H9 (cell line): ENCODE data around the gene ABI3. TPM values are rescaled to one million over a fixed set of nuclear protein-coding genes. Genes with fewer than 3 reads are reported as not detected.
A peak's percentile ranks its signal among the peaks of the same experiment; 100 is the strongest.

Experiments used
- DNase-seq: peaks from one replicate; pipeline ENCODE4 v3.0.0-alpha.2; 2017
- H2AFZ ChIP-seq: one replicate; pipeline ENCODE4 v1.6.1; 2013; ENCODE audit warnings: mild to moderate bottlenecking, low read length, control low read depth, moderate library complexity
- H2AK5ac ChIP-seq: 2 replicates; pipeline ENCODE4 v1.6.1; 2013; ENCODE audit warnings: low read length, control low read depth, mixed read lengths; ENCODE audit not compliant: insufficient read length
- H2BK120ac ChIP-seq: one replicate; pipeline ENCODE4 v1.6.1; 2013; ENCODE audit warnings: low read depth, mild to moderate bottlenecking, low read length, control low read depth, inconsistent platforms; ENCODE audit not compliant: poor library complexity, severe bottlenecking
- H2BK12ac ChIP-seq: 2 replicates; pipeline ENCODE4 v1.6.1; 2013; ENCODE audit warnings: low read length, control low read depth, mixed read lengths, low read depth; ENCODE audit not compliant: insufficient read length
- H2BK15ac ChIP-seq: 2 replicates; pipeline ENCODE4 v1.6.1; 2013; ENCODE audit warnings: low read depth, low read length, control low read depth
- H2BK20ac ChIP-seq: one replicate; pipeline ENCODE4 v1.6.1; 2013; ENCODE audit warnings: low read depth, mild to moderate bottlenecking, low read length, control low read depth, inconsistent platforms; ENCODE audit not compliant: poor library complexity, severe bottlenecking
- H2BK5ac ChIP-seq: 2 replicates; pipeline ENCODE4 v1.6.1; 2013; ENCODE audit warnings: low read length, control low read depth, mixed read lengths; ENCODE audit not compliant: insufficient read length
- H3K14ac ChIP-seq: 2 replicates; pipeline ENCODE4 v1.6.1; 2013; ENCODE audit warnings: low read length, control low read depth; ENCODE audit not compliant: insufficient read depth
- H3K18ac ChIP-seq: 2 replicates; pipeline ENCODE4 v1.6.1; 2013; ENCODE audit warnings: low read depth, mild to moderate bottlenecking, mixed read lengths, low read length, control low read depth; ENCODE audit not compliant: insufficient read length
- H3K23ac ChIP-seq: 2 replicates; pipeline ENCODE4 v1.6.1; 2013; ENCODE audit warnings: low read length, control low read depth, mixed read lengths, low read depth; ENCODE audit not compliant: insufficient read length
- H3K23me2 ChIP-seq: 2 replicates; pipeline ENCODE4 v1.6.1; 2013; ENCODE audit warnings: low read depth, mild to moderate bottlenecking, mixed read lengths, low read length, control low read depth; ENCODE audit not compliant: insufficient read length, poor library complexity, severe bottlenecking
- H3K27ac ChIP-seq: 2 replicates; pipeline ENCODE4 v1.5.1; 2013; ENCODE audit warnings: low read length, control low read depth, mixed read lengths, low read depth; ENCODE audit not compliant: insufficient read length
- H3K27me3 ChIP-seq: 2 replicates; pipeline ENCODE4 v1.6.1; 2013; ENCODE audit warnings: low read length, control low read depth, inconsistent platforms; ENCODE audit not compliant: insufficient read depth
- H3K4ac ChIP-seq: 2 replicates; pipeline ENCODE4 v1.6.1; 2013; ENCODE audit warnings: low read depth, mild to moderate bottlenecking, control low read depth, inconsistent platforms, low read length, moderate library complexity
- H3K4me1 ChIP-seq: 2 replicates; pipeline ENCODE4 v1.6.1; 2013; ENCODE audit warnings: low read length, control low read depth, inconsistent platforms; ENCODE audit not compliant: insufficient read depth
- H3K4me2 ChIP-seq: 2 replicates; pipeline ENCODE4 v1.6.1; 2013; ENCODE audit warnings: low read length, control low read depth, mixed read lengths; ENCODE audit not compliant: insufficient read length, insufficient read depth
- H3K56ac ChIP-seq: 2 replicates; pipeline ENCODE4 v1.6.1; 2013; ENCODE audit warnings: low read depth, mild to moderate bottlenecking, mixed read lengths, low read length, control low read depth; ENCODE audit not compliant: insufficient read length
- H3K79me1 ChIP-seq: 2 replicates; pipeline ENCODE4 v1.6.1; 2013; ENCODE audit warnings: low read depth, mild to moderate bottlenecking, moderate library complexity, low read length, control low read depth, inconsistent platforms; ENCODE audit not compliant: insufficient read depth, poor library complexity, severe bottlenecking
- H3K79me2 ChIP-seq: 2 replicates; pipeline ENCODE4 v1.6.1; 2013; ENCODE audit warnings: low read length, control low read depth, inconsistent platforms; ENCODE audit not compliant: insufficient read depth
- H3K9ac ChIP-seq: 2 replicates; pipeline ENCODE4 v1.6.1; 2013; ENCODE audit warnings: low read length, control low read depth, mixed read lengths; ENCODE audit not compliant: insufficient read length; ENCODE audit errors: extremely low read depth
- H3K9me3 ChIP-seq: one replicate; pipeline ENCODE4 v1.6.1; 2013; ENCODE audit warnings: low read depth, low read length, inconsistent platforms; ENCODE audit not compliant: control insufficient read depth
- H3T11ph ChIP-seq: one replicate; pipeline ENCODE4 v1.6.1; 2013; ENCODE audit warnings: mild to moderate bottlenecking, low read length, control low read depth, inconsistent platforms
- H4K20me1 ChIP-seq: one replicate; pipeline ENCODE4 v1.6.1; 2013; ENCODE audit not compliant: control insufficient read depth, insufficient read length, insufficient read depth
- H4K5ac ChIP-seq: 2 replicates; pipeline ENCODE4 v1.6.1; 2013; ENCODE audit warnings: low read depth, mild to moderate bottlenecking, mixed read lengths, low read length, control low read depth; ENCODE audit not compliant: insufficient read length
- H4K8ac ChIP-seq: replicated peaks from 2 replicates; pipeline ENCODE4 v1.6.1; 2013; ENCODE audit warnings: low read length, control low read depth, mixed read lengths, low read depth; ENCODE audit not compliant: insufficient read length
- H4K91ac ChIP-seq: 2 replicates; pipeline ENCODE4 v1.6.1; 2013; ENCODE audit warnings: low read depth, mild to moderate bottlenecking, moderate library complexity, mixed read lengths, low read length, control low read depth; ENCODE audit not compliant: insufficient read length
- H3K27ac Mint-ChIP-seq, 3 experiments: 2 replicates in 2 of 3; 3 replicates in 1 of 3; pipeline ENCODE4 v1.8.0; 2020 to 2021; ENCODE audit warnings: mixed read lengths in 3 of 3, mild to moderate bottlenecking in 1 of 3, moderate library complexity in 1 of 3
- H3K27me3 Mint-ChIP-seq: 2 replicates; pipeline ENCODE4 v1.8.0; 2021; ENCODE audit warnings: low read depth, mild to moderate bottlenecking, moderate library complexity, mixed read lengths
- H3K36me3 Mint-ChIP-seq, 3 experiments: 2 replicates in 2 of 3; 3 replicates in 1 of 3; pipeline ENCODE4 v1.8.0; 2020 to 2021; ENCODE audit warnings: low read depth in 3 of 3, mixed read lengths in 3 of 3; ENCODE audit not compliant: insufficient read depth in 1 of 3
- H3K4me1 Mint-ChIP-seq, 2 experiments: 2 replicates each; pipeline ENCODE4 v1.8.0; 2020; ENCODE audit warnings: mixed read lengths in 2 of 2
- H3K4me3 Mint-ChIP-seq, 2 experiments: 2 replicates in 1 of 2; 3 replicates in 1 of 2; pipeline ENCODE4 v1.8.0; 2020 to 2021; ENCODE audit warnings: mild to moderate bottlenecking in 2 of 2, mixed read lengths in 2 of 2, moderate library complexity in 1 of 2
- H3K9me3 Mint-ChIP-seq, 2 experiments: 2 replicates in 1 of 2; 3 replicates in 1 of 2; pipeline ENCODE4 v1.8.0; 2020; ENCODE audit warnings: mild to moderate bottlenecking in 2 of 2, mixed read lengths in 2 of 2, moderate library complexity in 1 of 2
- WGBS: extraction: QIAGEN DNeasy Blood & Tissue Kit; methylation state at CpG from one replicate; pipeline ENCODE4 v1.1.7; 2013; ENCODE audit warnings: missing lambda C conversion rate, low lambda C conversion rate, mixed read lengths; ENCODE audit not compliant: insufficient read length; ENCODE audit errors: extremely low coverage; 5-methylcytosine and 5-hydroxymethylcytosine counted together
- total RNA-seq: library from RNA; stranded (reverse); gene quantifications from 2 replicates; pipeline ENCODE4 v1.2.1, GENCODE V29; 2021
- TF ChIP-seq, protein P1 (sequence below): fragments of 200-600 bp; sonication (generic); conservative IDR thresholded peaks from 3 replicates; pipeline ENCODE4 v1.8.0; 2021; ENCODE audit warnings: antibody characterized with exemption, mild to moderate bottlenecking

Gene ABI3
- total RNA-seq, 1 experiment from 2014 or later: 2.1 TPM

GRCh38 chr17:49216953-49217650 is 6.6 kb downstream of the ABI3 start:
- Histone ChIP-seq H3K4ac (no peak overlapping the region), H3T11ph (no peak overlapping the region), H2AFZ (no peak overlapping the region), H3K4me2 (no peak overlapping the region), H3K56ac (no peak overlapping the region), H4K20me1 (no peaks in the 10 kb centered on the region), H3K9ac (no peak overlapping the region), H2BK20ac (no peak overlapping the region), H4K5ac (no peak overlapping the region), H3K14ac (no peak overlapping the region), H3K9me3 (no peaks in the 10 kb centered on the region), H3K18ac (no peak overlapping the region), H2AK5ac (no peak overlapping the region), H3K4me1 (0 out of 2 replicates have a peak, but pooled peaks cover 2% of the 10 kb centered on the region), H3K27ac (no peak overlapping the region), H2BK5ac (no peak overlapping the region), H3K23ac (no peak overlapping the region), H3K23me2 (no peaks in the 10 kb centered on the region), H2BK120ac (no peak overlapping the region), H4K8ac (no peak overlapping the region), H2BK12ac (no peak overlapping the region), H2BK15ac (no peak overlapping the region), H3K27me3 (no peaks in the 10 kb centered on the region), H3K79me2 (no peaks in the 10 kb centered on the region), H4K91ac (no peak overlapping the region), H3K79me1 (no peaks in the 10 kb centered on the region)
- Mint-ChIP-seq H3K4me1 (peaks cover 22 to 27% of the 10 kb centered on the region in 2 experiments), H3K4me3 (no peak overlapping the region), H3K27me3 (peaks cover 19% of the 10 kb centered on the region), H3K36me3 (no peaks in the 10 kb centered on the region; a peak in 1 of 7 replicates), H3K27ac (peak overlapping the region in 1 of 3 experiments; percentile 81; a peak in 1 of 7 replicates), H3K9me3 (no peaks in the 10 kb centered on the region)
- TF ChIP-seq, protein P1, sequence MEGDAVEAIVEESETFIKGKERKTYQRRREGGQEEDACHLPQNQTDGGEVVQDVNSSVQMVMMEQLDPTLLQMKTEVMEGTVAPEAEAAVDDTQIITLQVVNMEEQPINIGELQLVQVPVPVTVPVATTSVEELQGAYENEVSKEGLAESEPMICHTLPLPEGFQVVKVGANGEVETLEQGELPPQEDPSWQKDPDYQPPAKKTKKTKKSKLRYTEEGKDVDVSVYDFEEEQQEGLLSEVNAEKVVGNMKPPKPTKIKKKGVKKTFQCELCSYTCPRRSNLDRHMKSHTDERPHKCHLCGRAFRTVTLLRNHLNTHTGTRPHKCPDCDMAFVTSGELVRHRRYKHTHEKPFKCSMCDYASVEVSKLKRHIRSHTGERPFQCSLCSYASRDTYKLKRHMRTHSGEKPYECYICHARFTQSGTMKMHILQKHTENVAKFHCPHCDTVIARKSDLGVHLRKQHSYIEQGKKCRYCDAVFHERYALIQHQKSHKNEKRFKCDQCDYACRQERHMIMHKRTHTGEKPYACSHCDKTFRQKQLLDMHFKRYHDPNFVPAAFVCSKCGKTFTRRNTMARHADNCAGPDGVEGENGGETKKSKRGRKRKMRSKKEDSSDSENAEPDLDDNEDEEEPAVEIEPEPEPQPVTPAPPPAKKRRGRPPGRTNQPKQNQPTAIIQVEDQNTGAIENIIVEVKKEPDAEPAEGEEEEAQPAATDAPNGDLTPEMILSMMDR: no peak
- DNase-seq: no peak
- no CpG with 5 or more reads among the region's 11 CpGs for WGBS
